HCT116 (cell line): ENCODE measurements around the gene CFAP46.

Experiments
- CEBPB ChIP-seq: IDR thresholded peaks from 2 replicates; pipeline ENCODE4 v1.6.1; 2012; ENCODE audit warnings: low read depth
- CTCF ChIP-seq, 3 experiments: fragments of 200-600 bp in 1 of 3; sonication (generic) in 1 of 3; IDR thresholded peaks in 2 of 3; conservative IDR thresholded peaks in 1 of 3; 2 replicates each; pipeline ENCODE4 v1.5.1; 2012 to 2017; ENCODE audit warnings: low read depth in 2 of 3, low read length in 2 of 3, antibody characterized with exemption in 1 of 3, borderline replicate concordance in 1 of 3, control low read depth in 1 of 3, mild to moderate bottlenecking in 1 of 3, mixed read lengths in 1 of 3, mixed run types in 1 of 3, moderate library complexity in 1 of 3; ENCODE audit not compliant: insufficient read depth in 1 of 3
- MAX ChIP-seq: IDR thresholded peaks from 2 replicates; pipeline ENCODE4 v1.6.1; 2012
- RAD21 ChIP-seq: IDR thresholded peaks from 2 replicates; pipeline ENCODE4 v1.6.1; 2012; ENCODE audit warnings: low read depth, mild to moderate bottlenecking
- ZBTB33 ChIP-seq: IDR thresholded peaks from 2 replicates; pipeline ENCODE4 v1.6.1; 2011; ENCODE audit warnings: mild to moderate bottlenecking, low read length, moderate library complexity; ENCODE audit not compliant: insufficient replicate concordance; ENCODE audit errors: extremely low read depth
- ZNF274 ChIP-seq: fragments of 200-500 bp; sonication (Bioruptor generic); IDR thresholded peaks from 2 replicates; pipeline ENCODE4 v1.6.1; 2014; ENCODE audit warnings: mild to moderate bottlenecking, low read depth, low read length, inconsistent platforms

GRCh38 chr10:132790470-132790869 is 151.9 kb downstream of the CFAP46 start:
- no peak for TF ChIP-seq CTCF (IDR thresholded peaks at IDR 0.05 in 2 of 3, conservative IDR thresholded peaks at IDR 0.05 in 1 of 3; ENCODE audit: borderline replicate concordance in 1 of 3, insufficient read depth in 1 of 3, low read depth in 2 of 3, low read length in 2 of 3)
- no peak for TF ChIP-seq RAD21
- TF ChIP-seq ZBTB33, result no peak
- no peak for TF ChIP-seq MAX
- no peak for TF ChIP-seq ZNF274
- no peak for TF ChIP-seq CEBPB
